PFSK-1 (cell line): Measurements from ENCODE around the gene KLHL3.

Experiments used
- FOXP2 ChIP-seq: optimal IDR thresholded peaks from 2 replicates; pipeline ENCODE3; 2011; ENCODE audit warnings: borderline replicate concordance, control low read depth, inconsistent platforms; ENCODE audit not compliant: insufficient read depth; ENCODE audit errors: extremely low read length, extremely low read depth
- POLR2AphosphoS5 ChIP-seq: IDR thresholded peaks from 2 replicates; pipeline ENCODE4 v1.6.1; 2012; ENCODE audit warnings: low read depth, mild to moderate bottlenecking, control low read depth, low read length, moderate library complexity
- REST ChIP-seq, 2 experiments: IDR thresholded peaks; 2 replicates each; pipeline versions ENCODE4 v1.6.1 to v1.8.0; 2011 to 2012; ENCODE audit warnings: low read depth in 2 of 2, low read length in 2 of 2, control low read depth in 1 of 2, inconsistent platforms in 1 of 2, mild to moderate bottlenecking in 1 of 2, moderate library complexity in 1 of 2; ENCODE audit not compliant: insufficient read depth in 1 of 2
- SIN3A ChIP-seq: IDR thresholded peaks from 2 replicates; pipeline ENCODE4 v1.6.1; 2012; ENCODE audit warnings: mild to moderate bottlenecking, low read length, moderate library complexity, borderline replicate concordance; ENCODE audit not compliant: insufficient read depth
- TAF1 ChIP-seq: IDR thresholded peaks from 2 replicates; pipeline ENCODE4 v1.6.1; 2012; ENCODE audit warnings: low read length, control low read depth, borderline replicate concordance; ENCODE audit not compliant: insufficient read depth

The KLHL3 gene

GRCh38 chr5:137695651-137696428 is 40.0 kb downstream of the KLHL3 start:
- TF ChIP-seq POLR2AphosphoS5 (no peak), FOXP2 (no peak), SIN3A (no peak), REST (IDR thresholded peaks at IDR 0.05; ENCODE audit: insufficient read depth in 1 of 2, low read depth in 2 of 2, low read length in 2 of 2) (no peak), TAF1 (no peak)

GRCh38 chr5:137693951-137694721 is 41.8 kb downstream of the KLHL3 start:
- TF ChIP-seq FOXP2 (no peak), POLR2AphosphoS5 (no peak), SIN3A (no peak), TAF1 (no peak), REST (IDR thresholded peaks at IDR 0.05; ENCODE audit: insufficient read depth in 1 of 2, low read depth in 2 of 2, low read length in 2 of 2) (no peak)

- TF ChIP-seq REST (IDR thresholded peaks at IDR 0.05; ENCODE audit: insufficient read depth in 1 of 2, low read depth in 2 of 2, low read length in 2 of 2), result no peak
- TF ChIP-seq TAF1, result no peak
- no peak for TF ChIP-seq SIN3A
- no peak for TF ChIP-seq POLR2AphosphoS5
- no peak for TF ChIP-seq FOXP2
These were observed 42.5 kb downstream of the KLHL3 start for GRCh38 chr5:137693307-137693950.

- TF ChIP-seq TAF1, result no peak
- no peak for TF ChIP-seq POLR2AphosphoS5
- no peak for TF ChIP-seq REST (IDR thresholded peaks at IDR 0.05; ENCODE audit: insufficient read depth in 1 of 2, low read depth in 2 of 2, low read length in 2 of 2)
- no peak for TF ChIP-seq SIN3A
- TF ChIP-seq FOXP2, result no peak
These were observed 46.6 kb downstream of the KLHL3 start for GRCh38 chr5:137689306-137689705.
